Ectodermal cell (in vitro differentiated cells): ENCODE data around the gene TRAPPC10.
A peak's percentile ranks its signal among the peaks of the same experiment; 100 is the strongest.

Experiments
- H3K27ac ChIP-seq: 2 replicates; pipeline ENCODE4 v1.7.0; 2013; ENCODE audit warnings: mild to moderate bottlenecking, low read depth, low read length; ENCODE audit not compliant: insufficient read depth, poor library complexity, severe bottlenecking
- H3K27me3 ChIP-seq: 2 replicates; pipeline ENCODE4 v1.7.0; 2013; ENCODE audit warnings: mild to moderate bottlenecking, low read length; ENCODE audit not compliant: insufficient read depth, control insufficient read depth, poor library complexity, severe bottlenecking
- H3K36me3 ChIP-seq: one replicate; pipeline ENCODE4 v1.7.0; 2013; ENCODE audit warnings: low read length; ENCODE audit not compliant: control insufficient read depth, insufficient read depth
- H3K4me1 ChIP-seq: one replicate; pipeline ENCODE4 v1.7.0; 2013; ENCODE audit warnings: low read length; ENCODE audit not compliant: control insufficient read depth, insufficient read depth
- H3K4me3 ChIP-seq: 2 replicates; pipeline ENCODE4 v1.7.0; 2013; ENCODE audit warnings: low read depth, low read length, control low read depth; ENCODE audit not compliant: insufficient read depth
- H3K9me3 ChIP-seq: 2 replicates; pipeline ENCODE4 v1.7.0; 2013; ENCODE audit warnings: mild to moderate bottlenecking, low read length, moderate library complexity; ENCODE audit not compliant: control insufficient read depth
- WGBS, 2 experiments: methylation state at CpG; one replicate each; pipeline ENCODE4 v1.1.7; 2013; ENCODE audit warnings: missing lambda C conversion rate in 2 of 2; 5-methylcytosine and 5-hydroxymethylcytosine counted together

TRAPPC10 gene

DNA sequence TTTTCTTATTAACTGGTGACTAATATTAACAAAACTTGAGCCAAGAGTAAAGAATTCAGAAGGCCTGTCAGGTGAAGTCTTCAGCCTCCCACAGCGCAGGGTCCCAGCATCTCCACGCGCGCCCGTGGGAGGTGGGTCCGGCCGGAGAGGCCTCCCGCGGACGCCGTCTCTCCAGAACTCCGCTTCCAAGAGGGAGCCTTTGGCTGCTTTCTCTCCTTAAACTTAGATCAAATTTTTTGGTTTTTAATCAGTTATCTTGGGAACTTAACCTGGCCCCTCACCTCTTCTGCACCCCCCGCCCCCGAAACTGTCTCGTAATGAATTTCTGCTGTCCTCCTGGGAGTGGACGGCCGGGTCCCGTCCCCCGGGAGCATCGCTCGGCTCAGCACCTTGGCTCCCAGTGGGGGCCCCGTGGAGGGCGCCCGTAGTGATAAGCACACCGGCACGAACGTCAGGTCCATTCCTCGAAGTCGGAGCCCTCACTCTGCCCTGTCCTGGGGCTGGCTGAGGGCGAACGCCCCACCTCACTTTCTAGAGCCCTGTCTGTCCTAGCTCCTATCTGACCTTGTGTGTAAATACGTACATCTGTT, 29.5 kb upstream of the TRAPPC10 start:
- H3K4me3 ChIP-seq = no peak overlapping the region
- 93 to 94% methylated on average over 32 of the region's 32 CpGs for WGBS, 2 experiments
- H3K4me1 ChIP-seq = peaks cover 5% of the 10 kb centered on the region
- no peaks in the 10 kb centered on the region for H3K27me3 ChIP-seq
- H3K36me3 ChIP-seq = no peaks in the 10 kb centered on the region
- H3K27ac ChIP-seq = no peak overlapping the region
- no peaks in the 10 kb centered on the region for H3K9me3 ChIP-seq

DNA sequence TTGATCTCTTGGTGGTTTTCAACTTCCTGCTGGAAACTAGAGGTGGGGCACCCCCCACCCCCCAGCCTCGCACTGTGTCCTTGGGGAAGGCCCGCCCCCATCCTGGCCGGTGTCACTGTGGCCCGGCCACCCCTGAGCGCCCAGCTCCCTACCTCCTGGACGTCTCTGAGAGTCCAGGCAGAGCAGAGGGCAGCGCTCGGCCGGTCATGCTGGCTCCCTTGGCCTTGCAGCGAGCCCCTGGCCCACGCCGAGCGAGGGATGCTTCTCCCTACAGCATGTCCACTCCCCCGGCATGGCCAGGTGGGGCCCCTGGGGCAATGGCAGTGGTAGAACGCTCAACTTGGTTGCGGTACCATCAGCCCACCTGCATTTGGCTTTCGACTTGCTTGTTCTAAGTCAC, 28.7 kb upstream of the TRAPPC10 start:
- Histone ChIP-seq H3K36me3 (no peaks in the 10 kb centered on the region), H3K4me3 (no peak overlapping the region), H3K4me1 (peaks cover 5% of the 10 kb centered on the region), H3K27ac (no peak overlapping the region), H3K27me3 (no peaks in the 10 kb centered on the region), H3K9me3 (no peaks in the 10 kb centered on the region)
- 91 to 92% methylated on average over 17 of the region's 17 CpGs for WGBS, 2 experiments

DNA sequence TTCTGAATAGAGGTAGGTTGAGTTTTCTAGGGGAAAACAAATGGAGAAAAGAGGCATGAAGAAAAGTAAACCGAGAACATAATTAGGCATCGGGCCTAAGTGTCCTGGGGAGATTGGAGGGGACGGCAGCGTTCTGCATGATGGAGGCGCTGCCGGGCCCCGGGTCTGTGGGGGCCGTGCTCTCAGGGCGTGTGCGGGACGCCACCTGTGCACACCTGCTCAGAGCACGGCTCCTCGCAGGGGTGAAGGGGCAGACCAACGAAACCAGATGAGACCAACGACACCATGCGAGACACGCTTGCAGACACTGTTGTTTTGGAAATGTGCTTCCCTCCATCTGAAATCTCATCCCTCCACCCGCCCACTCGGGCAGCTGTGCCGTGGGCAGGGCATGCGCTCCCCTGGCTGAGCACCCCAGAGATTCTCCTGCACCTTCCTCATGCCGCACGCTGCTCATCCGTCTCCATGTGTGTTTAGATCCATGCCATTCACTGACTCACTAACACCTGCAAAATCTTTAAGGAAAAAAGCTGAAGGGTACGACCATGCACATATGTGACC, 28.2 kb upstream of the TRAPPC10 start:
- Histone ChIP-seq H3K27me3 (no peaks in the 10 kb centered on the region), H3K9me3 (no peaks in the 10 kb centered on the region), H3K27ac (no peak overlapping the region), H3K36me3 (no peaks in the 10 kb centered on the region), H3K4me3 (no peak overlapping the region), H3K4me1 (peaks cover 5% of the 10 kb centered on the region)
- WGBS, 2 experiments = 94% methylated on average over 25 of the region's 25 CpGs

DNA sequence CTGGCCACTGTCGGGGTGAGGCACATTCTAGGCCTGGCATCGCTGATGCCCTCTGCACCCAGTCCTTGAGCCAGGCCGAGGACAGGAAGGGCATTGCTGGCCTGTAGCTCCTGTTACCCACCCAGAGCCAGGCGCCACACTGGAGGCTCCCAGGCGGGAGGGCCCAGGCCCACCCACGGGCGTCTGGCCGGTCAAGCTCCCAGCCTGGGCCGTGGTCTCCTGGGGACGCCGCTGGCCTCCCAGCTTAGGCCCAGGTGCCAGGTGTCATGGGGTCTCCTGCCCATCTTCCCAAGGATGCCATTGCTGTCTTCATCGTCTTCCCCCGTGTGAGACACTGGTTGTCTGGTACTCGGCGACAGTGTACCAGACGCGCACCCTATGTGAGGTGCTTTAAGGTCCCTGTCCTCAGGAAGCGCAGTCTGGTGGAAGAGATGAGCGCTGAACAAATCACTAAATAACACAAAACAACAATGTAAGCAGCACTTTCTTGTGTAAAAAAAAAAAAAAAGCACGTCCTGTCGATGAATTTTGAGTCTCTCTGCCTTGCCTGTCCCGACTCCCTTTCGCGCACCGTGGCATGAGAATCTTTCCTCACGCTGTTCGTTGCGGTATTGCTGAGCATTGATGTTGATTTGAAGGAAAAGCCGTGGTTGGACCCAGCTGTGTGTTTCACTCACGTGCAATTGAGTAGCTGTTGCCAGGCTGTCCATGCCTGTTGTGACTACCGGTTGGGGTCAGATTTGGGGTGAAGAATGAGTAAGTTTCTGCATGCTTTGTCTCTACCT, 27.0 kb upstream of the TRAPPC10 start:
- Histone ChIP-seq H3K27ac (no peak overlapping the region), H3K9me3 (no peaks in the 10 kb centered on the region), H3K4me1 (peaks cover 5% of the 10 kb centered on the region), H3K4me3 (no peak overlapping the region), H3K36me3 (no peaks in the 10 kb centered on the region), H3K27me3 (no peaks in the 10 kb centered on the region)
- 92 to 94% methylated on average over 31 of the region's 31 CpGs for WGBS, 2 experiments

DNA sequence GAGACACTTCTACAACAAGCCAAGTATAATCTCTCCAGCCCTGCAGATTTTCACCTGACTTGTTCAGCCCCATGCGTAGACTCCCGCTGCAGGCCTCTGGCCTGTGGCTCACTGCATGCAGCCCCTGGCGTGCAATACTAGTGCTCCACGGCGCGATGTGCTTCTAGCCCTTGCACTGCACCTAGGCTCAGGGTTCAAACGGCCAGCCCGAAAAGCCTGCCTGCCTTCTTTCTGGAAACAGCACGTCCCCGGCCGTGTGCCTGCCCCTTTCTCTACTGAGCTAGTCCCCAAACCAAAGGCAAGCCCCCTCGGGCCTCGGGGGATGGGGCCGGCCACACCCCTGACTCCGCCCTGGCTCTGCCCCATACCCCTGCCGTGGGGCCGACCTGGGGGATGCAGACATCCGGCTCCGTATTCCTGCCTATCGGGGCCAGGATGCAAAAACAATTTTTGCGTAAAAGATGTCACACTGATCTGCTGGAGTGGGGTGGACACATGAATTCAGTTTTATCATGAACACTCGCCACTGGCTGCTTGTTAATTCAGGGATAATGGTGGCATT, 26.3 kb upstream of the TRAPPC10 start:
- Histone ChIP-seq H3K4me3 (peak overlapping the region; percentile 1), H3K36me3 (no peaks in the 10 kb centered on the region), H3K27me3 (no peaks in the 10 kb centered on the region), H3K4me1 (peaks cover 5% of the 10 kb centered on the region), H3K27ac (no peak overlapping the region), H3K9me3 (no peaks in the 10 kb centered on the region)
- WGBS, 2 experiments = 37 to 43% methylated on average over 22 of the region's 22 CpGs

DNA sequence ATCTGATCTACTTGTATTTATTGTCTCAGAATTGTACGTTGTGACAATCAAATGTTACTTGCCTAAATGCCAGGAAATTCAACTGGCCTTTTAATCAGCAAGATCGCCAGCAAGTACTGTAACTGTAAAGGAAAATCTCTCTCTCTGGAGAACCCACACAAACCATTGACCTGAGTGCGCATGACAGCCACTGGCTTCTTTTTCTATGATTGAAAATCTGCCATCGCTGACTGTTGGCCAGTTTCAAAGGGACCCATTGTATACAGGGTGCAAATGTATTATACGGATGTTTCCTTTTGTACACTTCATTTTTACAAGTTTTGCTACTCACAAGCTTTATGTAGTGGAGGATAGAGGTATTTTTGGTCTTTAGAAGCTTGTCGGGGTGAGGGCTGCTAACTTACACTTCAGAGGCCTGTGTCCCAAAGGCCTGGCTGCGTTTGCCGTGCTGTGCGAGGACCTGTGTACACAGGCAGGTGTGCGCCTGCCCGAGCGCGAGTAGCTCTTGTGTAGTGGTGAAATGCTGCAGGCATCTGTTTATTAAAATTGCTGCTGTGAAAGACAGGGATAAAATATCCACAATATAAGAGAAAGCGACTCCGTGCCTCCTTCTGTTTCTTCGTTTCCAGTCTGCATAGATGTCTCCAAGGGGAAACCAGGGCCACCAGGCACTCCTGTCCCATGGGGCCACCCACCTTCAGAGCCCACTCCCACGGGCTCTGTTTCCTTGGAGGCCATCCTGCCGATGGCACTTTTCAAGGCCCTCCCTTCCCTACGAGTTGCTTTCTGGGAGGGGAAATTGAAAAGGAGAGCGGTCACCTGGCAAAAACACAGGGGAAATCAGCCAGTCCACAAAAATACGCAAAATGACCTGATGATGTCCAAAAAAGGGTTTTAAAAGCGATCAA, 25.3 kb upstream of the TRAPPC10 start:
- WGBS, 2 experiments = 94% methylated on average over 21 to 22 of the region's 22 CpGs
- no peaks in the 10 kb centered on the region for H3K27me3 ChIP-seq
- H3K4me1 ChIP-seq = peaks cover 5% of the 10 kb centered on the region
- H3K36me3 ChIP-seq = no peaks in the 10 kb centered on the region
- no peak overlapping the region for H3K27ac ChIP-seq
- H3K4me3 ChIP-seq = no peak overlapping the region
- no peaks in the 10 kb centered on the region for H3K9me3 ChIP-seq

DNA sequence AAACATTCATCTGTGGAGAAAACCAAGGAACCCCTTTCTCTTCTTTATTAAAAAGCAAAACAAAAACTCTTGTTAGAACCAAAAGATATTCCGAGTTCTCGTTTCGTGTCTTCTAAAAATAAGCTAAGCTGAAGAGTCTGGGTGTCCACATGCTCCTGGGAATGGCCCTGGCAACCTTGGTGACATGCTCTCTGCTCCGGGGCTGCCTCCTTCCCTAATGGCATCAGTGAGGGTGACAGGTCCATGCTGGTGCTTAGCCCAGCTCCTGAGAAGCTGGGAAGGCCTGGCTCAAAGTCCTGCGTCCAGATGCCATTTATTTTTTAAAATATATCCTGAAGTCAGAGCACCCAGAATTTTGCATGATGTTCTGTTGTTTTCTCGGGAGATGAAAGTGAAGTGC, 24.6 kb upstream of the TRAPPC10 start:
- peaks cover 5% of the 10 kb centered on the region for H3K4me1 ChIP-seq
- H3K27ac ChIP-seq = no peak overlapping the region
- H3K9me3 ChIP-seq = no peaks in the 10 kb centered on the region
- 93% methylated on average over 6 of the region's 6 CpGs for WGBS, 2 experiments
- H3K27me3 ChIP-seq = no peaks in the 10 kb centered on the region
- H3K36me3 ChIP-seq = no peaks in the 10 kb centered on the region
- no peak overlapping the region for H3K4me3 ChIP-seq

DNA sequence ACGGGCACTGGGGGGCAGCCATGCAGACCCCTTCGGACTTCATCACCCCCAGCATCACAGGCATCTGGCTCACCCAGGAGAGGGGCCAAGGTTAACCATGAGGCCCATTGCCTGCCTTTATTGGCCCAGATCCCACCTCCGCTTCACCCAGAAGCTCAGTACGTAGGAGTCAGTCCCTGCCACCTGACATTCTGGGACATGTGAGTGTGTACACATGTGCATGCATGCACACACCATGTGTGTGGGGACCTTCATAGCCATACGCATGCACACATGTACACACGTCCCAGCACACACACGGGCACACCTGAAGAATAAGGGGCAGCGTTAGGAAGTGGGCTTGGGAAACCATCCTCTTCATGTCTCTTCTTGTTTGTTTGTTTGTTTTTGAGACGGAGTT, 24.1 kb upstream of the TRAPPC10 start:
- Histone ChIP-seq H3K27ac (no peak overlapping the region), H3K36me3 (no peaks in the 10 kb centered on the region), H3K27me3 (no peaks in the 10 kb centered on the region), H3K4me1 (peaks cover 5% of the 10 kb centered on the region), H3K4me3 (no peak overlapping the region), H3K9me3 (no peaks in the 10 kb centered on the region)
- WGBS, 2 experiments = 94 to 96% methylated on average over 9 of the region's 9 CpGs

DNA sequence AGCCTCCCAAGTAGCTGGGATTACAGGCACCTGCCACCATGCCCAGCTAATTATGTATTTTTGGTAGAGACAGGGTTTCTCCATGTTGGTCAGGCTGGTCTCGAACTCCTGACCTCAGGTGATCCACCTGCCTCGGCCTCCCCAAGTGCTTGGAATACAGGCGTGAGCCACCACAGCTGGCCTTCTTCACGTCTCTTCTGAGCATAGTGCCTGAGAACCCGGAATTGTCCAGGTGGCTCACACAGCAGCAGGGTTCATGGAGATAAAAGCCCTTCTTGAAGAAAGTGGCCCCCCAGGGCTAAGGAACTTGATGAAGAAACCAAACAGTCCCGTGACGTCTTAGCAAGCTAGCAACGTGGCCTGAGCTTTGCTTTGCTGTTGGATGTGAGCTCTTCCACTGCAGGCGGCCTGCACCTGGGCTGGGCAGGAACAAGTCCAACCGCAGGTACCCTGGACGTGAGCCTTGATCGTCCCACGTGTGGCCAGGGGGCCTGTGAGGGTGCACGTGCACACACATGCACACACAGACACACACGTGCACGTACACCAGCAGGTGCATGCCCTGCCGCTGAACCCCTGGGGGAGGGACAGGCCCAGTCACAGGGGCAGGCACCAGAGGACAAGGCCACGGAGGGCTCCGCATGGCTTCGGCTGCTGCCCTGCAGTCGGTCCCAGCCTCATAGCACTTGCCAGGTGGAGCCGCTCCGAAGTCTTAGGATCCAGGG, 23.4 kb upstream of the TRAPPC10 start:
- WGBS, 2 experiments = 92 to 94% methylated on average over 23 of the region's 23 CpGs
- H3K27me3 ChIP-seq = no peaks in the 10 kb centered on the region

More for the DNA sequence above, 23.4 kb upstream of the TRAPPC10 start:
- H3K4me3 ChIP-seq = no peak overlapping the region
- H3K36me3 ChIP-seq = no peaks in the 10 kb centered on the region
- no peaks in the 10 kb centered on the region for H3K9me3 ChIP-seq
- H3K27ac ChIP-seq = no peak overlapping the region
- peaks cover 5% of the 10 kb centered on the region for H3K4me1 ChIP-seq
